HEK293 (cell line): ENCODE data around the gene PDSS1.

Experiments used
- ZNF114 ChIP-seq: fragments of 450-650 bp; formaldehyde crosslinking; IDR thresholded peaks from 2 replicates; pipeline ENCODE4 v1.5.0; 2017; ENCODE audit warnings: missing biosample characterization, missing genetic modification characterization
- ZNF302 ChIP-seq: fragments of 450-650 bp; formaldehyde crosslinking; IDR thresholded peaks from 2 replicates; pipeline ENCODE4 v1.5.1; 2016; ENCODE audit warnings: missing biosample characterization, missing genetic modification characterization, low read depth
- ZNF473 ChIP-seq: fragments of 450-650 bp; formaldehyde crosslinking; IDR thresholded peaks from 2 replicates; pipeline ENCODE4 v1.5.1; 2017; ENCODE audit warnings: missing biosample characterization, missing genetic modification characterization
- ZNF707 ChIP-seq: fragments of 450-650 bp; formaldehyde crosslinking; IDR thresholded peaks from 2 replicates; pipeline ENCODE4 v1.5.1; 2016; ENCODE audit warnings: missing biosample characterization, missing genetic modification characterization
- TF ChIP-seq, protein P1 (sequence below): fragments of 450-650 bp; formaldehyde crosslinking; IDR thresholded peaks from 2 replicates; pipeline ENCODE4 v1.5.1; 2016; ENCODE audit warnings: missing biosample characterization, missing genetic modification characterization
- TF ChIP-seq, protein P2 (sequence below): fragments of 450-650 bp; formaldehyde crosslinking; conservative IDR thresholded peaks from 2 replicates; pipeline ENCODE4 v1.5.1; 2016; ENCODE audit warnings: low read depth, missing biosample characterization, missing genetic modification characterization

DNA sequence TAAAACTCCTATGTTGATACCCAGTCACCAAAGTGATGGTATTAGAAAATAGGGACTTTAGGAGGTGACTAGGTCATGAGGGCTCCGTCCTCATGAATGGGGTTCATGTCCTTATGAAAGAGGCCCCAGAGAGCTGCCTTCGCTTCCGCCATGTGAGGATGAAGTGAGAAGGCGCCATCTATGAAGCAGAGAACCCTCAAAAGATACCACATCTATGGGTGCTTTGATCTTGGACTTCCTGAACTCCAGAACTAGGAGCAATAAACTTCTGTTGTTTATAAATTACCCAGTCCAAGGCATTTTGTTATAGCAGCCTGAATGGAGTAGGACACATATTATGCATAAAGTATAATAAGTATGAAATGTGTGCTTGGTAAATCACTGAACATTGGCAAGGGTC lies 8.1 kb upstream of the PDSS1 start:
- TF ChIP-seq, protein P1, sequence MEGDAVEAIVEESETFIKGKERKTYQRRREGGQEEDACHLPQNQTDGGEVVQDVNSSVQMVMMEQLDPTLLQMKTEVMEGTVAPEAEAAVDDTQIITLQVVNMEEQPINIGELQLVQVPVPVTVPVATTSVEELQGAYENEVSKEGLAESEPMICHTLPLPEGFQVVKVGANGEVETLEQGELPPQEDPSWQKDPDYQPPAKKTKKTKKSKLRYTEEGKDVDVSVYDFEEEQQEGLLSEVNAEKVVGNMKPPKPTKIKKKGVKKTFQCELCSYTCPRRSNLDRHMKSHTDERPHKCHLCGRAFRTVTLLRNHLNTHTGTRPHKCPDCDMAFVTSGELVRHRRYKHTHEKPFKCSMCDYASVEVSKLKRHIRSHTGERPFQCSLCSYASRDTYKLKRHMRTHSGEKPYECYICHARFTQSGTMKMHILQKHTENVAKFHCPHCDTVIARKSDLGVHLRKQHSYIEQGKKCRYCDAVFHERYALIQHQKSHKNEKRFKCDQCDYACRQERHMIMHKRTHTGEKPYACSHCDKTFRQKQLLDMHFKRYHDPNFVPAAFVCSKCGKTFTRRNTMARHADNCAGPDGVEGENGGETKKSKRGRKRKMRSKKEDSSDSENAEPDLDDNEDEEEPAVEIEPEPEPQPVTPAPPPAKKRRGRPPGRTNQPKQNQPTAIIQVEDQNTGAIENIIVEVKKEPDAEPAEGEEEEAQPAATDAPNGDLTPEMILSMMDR (tag by site-specific recombination): no peak
- TF ChIP-seq ZNF114 (tag by site-specific recombination) (no peak), ZNF302 (tag by site-specific recombination) (no peak), ZNF473 (tag by site-specific recombination) (no peak), ZNF707 (no peak)
- TF ChIP-seq, protein P2, sequence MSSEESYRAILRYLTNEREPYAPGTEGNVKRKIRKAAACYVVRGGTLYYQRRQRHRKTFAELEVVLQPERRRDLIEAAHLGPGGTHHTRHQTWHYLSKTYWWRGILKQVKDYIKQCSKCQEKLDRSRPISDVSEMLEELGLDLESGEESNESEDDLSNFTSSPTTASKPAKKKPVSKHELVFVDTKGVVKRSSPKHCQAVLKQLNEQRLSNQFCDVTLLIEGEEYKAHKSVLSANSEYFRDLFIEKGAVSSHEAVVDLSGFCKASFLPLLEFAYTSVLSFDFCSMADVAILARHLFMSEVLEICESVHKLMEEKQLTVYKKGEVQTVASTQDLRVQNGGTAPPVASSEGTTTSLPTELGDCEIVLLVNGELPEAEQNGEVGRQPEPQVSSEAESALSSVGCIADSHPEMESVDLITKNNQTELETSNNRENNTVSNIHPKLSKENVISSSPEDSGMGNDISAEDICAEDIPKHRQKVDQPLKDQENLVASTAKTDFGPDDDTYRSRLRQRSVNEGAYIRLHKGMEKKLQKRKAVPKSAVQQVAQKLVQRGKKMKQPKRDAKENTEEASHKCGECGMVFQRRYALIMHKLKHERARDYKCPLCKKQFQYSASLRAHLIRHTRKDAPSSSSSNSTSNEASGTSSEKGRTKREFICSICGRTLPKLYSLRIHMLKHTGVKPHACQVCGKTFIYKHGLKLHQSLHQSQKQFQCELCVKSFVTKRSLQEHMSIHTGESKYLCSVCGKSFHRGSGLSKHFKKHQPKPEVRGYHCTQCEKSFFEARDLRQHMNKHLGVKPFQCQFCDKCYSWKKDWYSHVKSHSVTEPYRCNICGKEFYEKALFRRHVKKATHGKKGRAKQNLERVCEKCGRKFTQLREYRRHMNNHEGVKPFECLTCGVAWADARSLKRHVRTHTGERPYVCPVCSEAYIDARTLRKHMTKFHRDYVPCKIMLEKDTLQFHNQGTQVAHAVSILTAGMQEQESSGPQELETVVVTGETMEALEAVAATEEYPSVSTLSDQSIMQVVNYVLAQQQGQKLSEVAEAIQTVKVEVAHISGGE (tag by site-specific recombination): no peak
